ENCODE data around the gene KLF13.

Gene KLF13

GRCh38 chr15:31419820-31420219 is 93.2 kb downstream of the KLF13 start:
- H3K4me3 Mint-ChIP-seq: no peak overlapping the region
- no peak overlapping the region for H3K27ac Mint-ChIP-seq
- no peaks in the 10 kb centered on the region for H3K4me1 Mint-ChIP-seq (ENCODE audit: low read depth)
- H3K9me3 Mint-ChIP-seq: peaks cover 26% of the 10 kb centered on the region
- H3K27me3 Mint-ChIP-seq (ENCODE audit: low read depth): peaks cover 4% of the 10 kb centered on the region
- H3K36me3 Mint-ChIP-seq (ENCODE audit: low read depth): peaks cover 13% of the 10 kb centered on the region

GRCh38 chr15:31427411-31427810 is 100.8 kb downstream of the KLF13 start:
- Mint-ChIP-seq H3K36me3 (ENCODE audit: low read depth) (peaks cover 2% of the 10 kb centered on the region), H3K27ac (no peak overlapping the region)

More at GRCh38 chr15:31427411-31427810, 100.8 kb downstream of the KLF13 start:
- no peaks in the 10 kb centered on the region for H3K27me3 Mint-ChIP-seq (ENCODE audit: low read depth)
- peaks cover 24% of the 10 kb centered on the region for H3K4me1 Mint-ChIP-seq (ENCODE audit: low read depth)
- H3K4me3 Mint-ChIP-seq: no peak overlapping the region
- H3K9me3 Mint-ChIP-seq: peaks cover 3% of the 10 kb centered on the region

All from T-helper 1 cell treated with Interleukin-12 subunit alpha and Interleukin-12 subunit beta and Interleukin-4 antibody, amounts not matched to agents 30 μg/mL and 1 μg/mL, for 36 hours (primary cell).